ENCODE measurements around the gene ABCC5. TPM values are rescaled to one million over a fixed set of nuclear protein-coding genes. Genes with fewer than 3 reads are reported as not detected.

Gene ABCC5
- total RNA-seq, 1 experiment from 2014 or later, result 37.6 TPM

GRCh38 chr3:184001761-184002160, 15.9 kb downstream of the ABCC5 start:
- H3K9me3 Mint-ChIP-seq, result no peaks in the 10 kb centered on the region
- Histone ChIP-seq H3K27ac (ENCODE audit: insufficient read length, low read depth, low read length) (no peak overlapping the region), H3K56ac (ENCODE audit: insufficient read length, low read depth, low read length) (no peak overlapping the region), H4K20me1 (ENCODE audit: control insufficient read depth, insufficient read depth, insufficient read length) (no peaks in the 10 kb centered on the region), H3K4ac (ENCODE audit: low read depth, low read length) (no peak overlapping the region), H2BK15ac (ENCODE audit: low read depth, low read length) (no peak overlapping the region), H3K23me2 (ENCODE audit: insufficient read length, low read depth, low read length, poor library complexity, severe bottlenecking) (no peaks in the 10 kb centered on the region), H3K4me1 (ENCODE audit: insufficient read depth, low read length) (no peaks in the 10 kb centered on the region), H2BK12ac (ENCODE audit: insufficient read length, low read depth, low read length) (no peak overlapping the region), H2BK120ac (ENCODE audit: low read depth, low read length, poor library complexity, severe bottlenecking) (no peak overlapping the region), H2BK20ac (ENCODE audit: low read depth, low read length, poor library complexity, severe bottlenecking) (no peak overlapping the region), H4K91ac (ENCODE audit: insufficient read length, low read depth, low read length) (no peak overlapping the region), H3K9me3 (ENCODE audit: control insufficient read depth, low read depth, low read length) (no peaks in the 10 kb centered on the region), H3K9ac (ENCODE audit: extremely low read depth, insufficient read length, low read length) (no peak overlapping the region), H3T11ph (ENCODE audit: low read length) (no peak overlapping the region), H3K14ac (ENCODE audit: insufficient read depth, low read length) (no peak overlapping the region), H2AK5ac (ENCODE audit: insufficient read length, low read length) (no peak overlapping the region), H2BK5ac (ENCODE audit: insufficient read length, low read length) (no peak overlapping the region), H3K79me1 (ENCODE audit: insufficient read depth, low read depth, low read length, poor library complexity, severe bottlenecking) (no peaks in the 10 kb centered on the region), H3K4me2 (ENCODE audit: insufficient read depth, insufficient read length, low read length) (no peak overlapping the region), H4K8ac (replicated peaks; ENCODE audit: insufficient read length, low read depth, low read length) (no peak overlapping the region), H3K18ac (ENCODE audit: insufficient read length, low read depth, low read length) (no peak overlapping the region), H3K79me2 (ENCODE audit: insufficient read depth, low read length) (no peaks in the 10 kb centered on the region), H3K23ac (ENCODE audit: insufficient read length, low read depth, low read length) (no peak overlapping the region), H4K5ac (ENCODE audit: insufficient read length, low read depth, low read length) (no peak overlapping the region), H3K27me3 (ENCODE audit: insufficient read depth, low read length) (no peaks in the 10 kb centered on the region), H2AFZ (ENCODE audit: low read length) (no peak overlapping the region)
- no peak for TF ChIP-seq CTCF (conservative IDR thresholded peaks at IDR 0.05)
- peak overlapping the region in 1 of 3 experiments; percentile 81; a peak in 3 of 7 replicates for H3K27ac Mint-ChIP-seq
- no peaks in the 10 kb centered on the region for H3K27me3 Mint-ChIP-seq (ENCODE audit: low read depth)
- no peak for DNase-seq
- H3K4me1 Mint-ChIP-seq, result peaks cover 10% of the 10 kb centered on the region in 2 experiments
- peaks cover 0 to 11% (median 0%) of the 10 kb centered on the region in 3 experiments; a peak in 4 of 7 replicates for H3K36me3 Mint-ChIP-seq (ENCODE audit: insufficient read depth in 1 of 3, low read depth in 3 of 3)
- WGBS (ENCODE audit: extremely low coverage, insufficient read length, low lambda C conversion rate), result no CpG with 5 or more reads among the region's 3 CpGs
- H3K4me3 Mint-ChIP-seq, result no peak overlapping the region
